NCI-H2171 treated with DMSO at 0.1 percent for 48 hours (cell line): ENCODE results near the gene SPANXD.
"Not testable (repeated sequence)": the region's sequence is repeated elsewhere in the genome, so short reads cannot be mapped to it uniquely, and the experiment has no call there.

Source experiments
- DNase-seq: peaks from one replicate; lab custom pipeline; 2025; lab: John Stamatoyannopoulos, UW

SPANXD gene, protein sequence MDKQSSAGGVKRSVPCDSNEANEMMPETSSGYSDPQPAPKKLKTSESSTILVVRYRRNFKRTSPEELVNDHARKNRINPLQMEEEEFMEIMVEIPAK

GRCh38 chrX:141698639-141699038 is at the start of gene SPANXD:
SPANXD (minus strand) TSS chrX:141698739; CDS start chrX:141698405, 334 bp downstream.
- DNase-seq, result not testable (repeated sequence)

- no peak for DNase-seq
These were observed 44.1 kb upstream of the SPANXD start for GRCh38 chrX:141742666-141743065.

- no peak for DNase-seq
These were observed 38.1 kb upstream of the SPANXD start for GRCh38 chrX:141736656-141737055.

DNA sequence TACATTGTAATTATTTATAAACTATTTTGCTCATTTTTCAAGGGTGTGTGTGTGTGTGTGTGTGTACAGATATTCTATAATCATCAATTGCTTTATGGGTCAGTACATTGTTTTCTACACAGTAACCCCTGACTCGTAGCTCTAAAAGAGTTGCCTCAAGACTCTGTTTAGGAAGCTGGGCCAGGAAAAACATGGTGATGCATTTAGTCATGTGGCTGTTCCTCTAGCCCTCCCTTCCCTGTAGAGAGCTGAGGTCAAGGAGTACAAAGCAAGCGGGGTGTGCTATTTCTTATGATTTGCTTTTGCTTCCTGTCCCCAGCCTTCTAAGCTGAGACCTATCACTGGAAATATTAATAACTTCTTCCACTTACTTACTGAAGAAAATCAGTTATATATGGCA is 34.8 kb upstream of the SPANXD start:
- DNase-seq, result no peak

GRCh38 chrX:141732031-141732430 is 33.5 kb upstream of the SPANXD start:
- no peak for DNase-seq

GRCh38 chrX:141724186-141724585 is 25.6 kb upstream of the SPANXD start:
- DNase-seq, result no peak

- DNase-seq, result no peak
These were observed 16.1 kb upstream of the SPANXD start for GRCh38 chrX:141714680-141715079.

GRCh38 chrX:141701072-141701471 is 2.5 kb upstream of the SPANXD start:
- DNase-seq, result no peak

- no peak for DNase-seq
These were observed 24.6 kb downstream of the SPANXD start for GRCh38 chrX:141673946-141674345.

DNA sequence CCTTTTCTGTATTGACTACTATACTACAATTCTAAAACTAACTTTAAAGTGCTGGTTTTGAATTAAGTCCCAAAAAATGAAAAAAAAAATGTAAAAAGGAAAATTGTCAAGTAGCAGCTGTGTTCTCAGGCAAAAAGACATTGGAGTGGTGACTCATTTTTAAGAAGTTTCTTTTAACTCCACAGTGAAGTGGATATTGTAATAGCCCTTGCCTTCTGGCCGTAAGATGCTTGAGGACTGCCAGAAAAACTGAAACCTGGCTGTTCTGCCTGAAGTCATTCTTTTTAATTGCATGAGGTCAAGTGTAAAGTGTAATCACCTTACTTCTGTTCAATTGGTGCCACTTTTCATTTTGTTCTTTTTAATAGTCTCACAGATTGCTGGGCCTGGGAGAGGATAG is 28.9 kb downstream of the SPANXD start:
- no peak for DNase-seq

GRCh38 chrX:141668371-141668770 is 30.2 kb downstream of the SPANXD start:
- DNase-seq, result no peak

DNA sequence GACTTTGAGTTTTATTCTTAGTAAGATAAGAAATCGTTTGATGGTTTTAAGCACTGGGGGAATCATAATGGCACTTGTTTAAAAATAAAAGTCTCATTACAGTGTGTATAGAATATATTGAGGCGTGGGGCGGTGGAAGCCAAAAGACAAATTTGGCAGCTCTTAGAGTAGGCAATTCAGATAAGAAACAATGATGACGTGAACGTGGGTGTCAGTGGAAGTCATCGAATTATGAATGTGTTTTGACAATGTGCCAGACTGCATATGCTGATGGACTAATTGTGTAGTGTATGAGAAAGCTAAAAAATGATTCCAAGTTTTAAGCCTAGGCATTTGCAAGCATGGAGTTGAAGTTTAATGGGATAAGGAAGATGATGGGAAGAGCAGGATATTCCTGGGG is 35.8 kb downstream of the SPANXD start:
- DNase-seq, result no peak

DNA sequence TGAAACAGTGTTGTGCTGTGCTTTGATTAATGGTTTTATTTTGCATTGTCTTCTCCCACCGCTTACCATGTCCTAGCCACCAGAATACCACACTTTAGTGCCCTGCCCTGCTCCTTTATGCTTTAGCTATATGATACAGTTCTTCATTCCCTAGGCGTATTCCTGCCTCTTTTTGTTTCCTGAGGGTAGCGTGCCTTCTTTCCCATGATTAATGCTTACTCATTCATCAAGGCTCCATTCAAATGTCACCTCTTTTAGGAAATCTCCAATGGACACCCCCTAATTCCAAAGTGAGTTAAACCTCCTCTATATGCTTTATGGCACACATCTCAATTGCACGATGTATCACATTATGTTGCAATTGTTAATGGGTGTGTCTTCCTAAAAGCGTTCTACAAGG is 46.3 kb downstream of the SPANXD start:
- DNase-seq, result no peak
